Measurements from ENCODE around the gene KIAA0930.

KIAA0930 gene

GRCh38 chr22:45235101-45235777, 5.5 kb downstream of the KIAA0930 start:
- H3K9ac ChIP-seq (ENCODE audit: low read length in 2 of 2): no peak overlapping the region
- no peak overlapping the region for H3K27ac ChIP-seq (ENCODE audit: low read length)
- H3K4me1 ChIP-seq (ENCODE audit: control insufficient read depth, insufficient read depth, low read length): peaks cover 16% of the 10 kb centered on the region
- H3K4me3 ChIP-seq (ENCODE audit: low read length in 2 of 2): no peak overlapping the region
- no peaks in the 10 kb centered on the region for H3K9me3 ChIP-seq (ENCODE audit: control insufficient read depth in 2 of 2, low read length in 2 of 2)
- H3K27me3 ChIP-seq (ENCODE audit: control insufficient read depth in 1 of 2, insufficient read depth in 2 of 2, low read length in 2 of 2): no peaks in the 10 kb centered on the region
- H3K36me3 ChIP-seq (ENCODE audit: control insufficient read depth in 2 of 2, insufficient read depth in 2 of 2, low read length in 2 of 2): peaks cover 2 to 5% of the 10 kb centered on the region in 2 donors

- Histone ChIP-seq H3K36me3 (ENCODE audit: control insufficient read depth in 2 of 2, insufficient read depth in 2 of 2, low read length in 2 of 2) (peaks cover under 1 to 2% of the 10 kb centered on the region in 2 donors), H3K4me3 (ENCODE audit: low read length in 2 of 2) (no peak overlapping the region), H3K4me1 (ENCODE audit: control insufficient read depth, insufficient read depth, low read length) (peaks cover 6% of the 10 kb centered on the region), H3K27me3 (ENCODE audit: control insufficient read depth in 1 of 2, insufficient read depth in 2 of 2, low read length in 2 of 2) (no peaks in the 10 kb centered on the region), H3K27ac (ENCODE audit: low read length) (no peak overlapping the region), H3K9ac (ENCODE audit: low read length in 2 of 2) (no peak overlapping the region), H3K9me3 (ENCODE audit: control insufficient read depth in 2 of 2, low read length in 2 of 2) (no peaks in the 10 kb centered on the region)
Measured at GRCh38 chr22:45233827-45234226, 6.9 kb downstream of the KIAA0930 start.

GRCh38 chr22:45233386-45233785, 7.3 kb downstream of the KIAA0930 start:
- Histone ChIP-seq H3K27me3 (ENCODE audit: control insufficient read depth in 1 of 2, insufficient read depth in 2 of 2, low read length in 2 of 2) (no peaks in the 10 kb centered on the region), H3K9me3 (ENCODE audit: control insufficient read depth in 2 of 2, low read length in 2 of 2) (no peaks in the 10 kb centered on the region), H3K36me3 (ENCODE audit: control insufficient read depth in 2 of 2, insufficient read depth in 2 of 2, low read length in 2 of 2) (no peaks in the 10 kb centered on the region), H3K4me1 (ENCODE audit: control insufficient read depth, insufficient read depth, low read length) (peaks cover 6% of the 10 kb centered on the region), H3K4me3 (ENCODE audit: low read length in 2 of 2) (no peak overlapping the region), H3K9ac (ENCODE audit: low read length in 2 of 2) (no peak overlapping the region), H3K27ac (ENCODE audit: low read length) (no peak overlapping the region)

GRCh38 chr22:45231293-45231692, 9.4 kb downstream of the KIAA0930 start:
- Histone ChIP-seq H3K4me1 (ENCODE audit: control insufficient read depth, insufficient read depth, low read length) (peaks cover 6% of the 10 kb centered on the region), H3K4me3 (ENCODE audit: low read length in 2 of 2) (no peak overlapping the region), H3K9me3 (ENCODE audit: control insufficient read depth in 2 of 2, low read length in 2 of 2) (no peaks in the 10 kb centered on the region), H3K27me3 (ENCODE audit: control insufficient read depth in 1 of 2, insufficient read depth in 2 of 2, low read length in 2 of 2) (no peaks in the 10 kb centered on the region), H3K27ac (ENCODE audit: low read length) (no peak overlapping the region), H3K36me3 (ENCODE audit: control insufficient read depth in 2 of 2, insufficient read depth in 2 of 2, low read length in 2 of 2) (no peaks in the 10 kb centered on the region), H3K9ac (ENCODE audit: low read length in 2 of 2) (no peak overlapping the region)

- Histone ChIP-seq H3K36me3 (ENCODE audit: control insufficient read depth in 2 of 2, insufficient read depth in 2 of 2, low read length in 2 of 2) (no peaks in the 10 kb centered on the region), H3K27me3 (ENCODE audit: control insufficient read depth in 1 of 2, insufficient read depth in 2 of 2, low read length in 2 of 2) (no peaks in the 10 kb centered on the region), H3K4me3 (ENCODE audit: low read length in 2 of 2) (no peak overlapping the region), H3K27ac (ENCODE audit: low read length) (no peak overlapping the region), H3K9me3 (ENCODE audit: control insufficient read depth in 2 of 2, low read length in 2 of 2) (no peaks in the 10 kb centered on the region), H3K4me1 (ENCODE audit: control insufficient read depth, insufficient read depth, low read length) (peaks cover 6% of the 10 kb centered on the region), H3K9ac (ENCODE audit: low read length in 2 of 2) (no peak overlapping the region)
Measured at GRCh38 chr22:45230026-45230721, 10.5 kb downstream of the KIAA0930 start.

- no peak overlapping the region for H3K27ac ChIP-seq (ENCODE audit: low read length)
- no peaks in the 10 kb centered on the region for H3K9me3 ChIP-seq (ENCODE audit: control insufficient read depth in 2 of 2, low read length in 2 of 2)
- peaks cover 7% of the 10 kb centered on the region for H3K4me1 ChIP-seq (ENCODE audit: control insufficient read depth, insufficient read depth, low read length)
- H3K9ac ChIP-seq (ENCODE audit: low read length in 2 of 2): no peak overlapping the region
- H3K4me3 ChIP-seq (ENCODE audit: low read length in 2 of 2): no peak overlapping the region
- no peaks in the 10 kb centered on the region for H3K36me3 ChIP-seq (ENCODE audit: control insufficient read depth in 2 of 2, insufficient read depth in 2 of 2, low read length in 2 of 2)
- H3K27me3 ChIP-seq (ENCODE audit: control insufficient read depth in 1 of 2, insufficient read depth in 2 of 2, low read length in 2 of 2): no peaks in the 10 kb centered on the region
Measured at GRCh38 chr22:45229181-45229580, 11.5 kb downstream of the KIAA0930 start.

GRCh38 chr22:45228401-45228754, 12.3 kb downstream of the KIAA0930 start:
- no peaks in the 10 kb centered on the region for H3K27me3 ChIP-seq (ENCODE audit: control insufficient read depth in 1 of 2, insufficient read depth in 2 of 2, low read length in 2 of 2)
- no peak overlapping the region for H3K27ac ChIP-seq (ENCODE audit: low read length)
- no peak overlapping the region for H3K9ac ChIP-seq (ENCODE audit: low read length in 2 of 2)
- no peak overlapping the region for H3K4me3 ChIP-seq (ENCODE audit: low read length in 2 of 2)
- H3K9me3 ChIP-seq (ENCODE audit: control insufficient read depth in 2 of 2, low read length in 2 of 2): no peaks in the 10 kb centered on the region
- peaks cover 7% of the 10 kb centered on the region for H3K4me1 ChIP-seq (ENCODE audit: control insufficient read depth, insufficient read depth, low read length)
- no peaks in the 10 kb centered on the region for H3K36me3 ChIP-seq (ENCODE audit: control insufficient read depth in 2 of 2, insufficient read depth in 2 of 2, low read length in 2 of 2)

GRCh38 chr22:45227645-45228400, 12.9 kb downstream of the KIAA0930 start:
- Histone ChIP-seq H3K9ac (ENCODE audit: low read length in 2 of 2) (no peak overlapping the region), H3K36me3 (ENCODE audit: control insufficient read depth in 2 of 2, insufficient read depth in 2 of 2, low read length in 2 of 2) (no peaks in the 10 kb centered on the region), H3K27me3 (ENCODE audit: control insufficient read depth in 1 of 2, insufficient read depth in 2 of 2, low read length in 2 of 2) (no peaks in the 10 kb centered on the region), H3K27ac (ENCODE audit: low read length) (no peak overlapping the region), H3K4me3 (ENCODE audit: low read length in 2 of 2) (no peak overlapping the region), H3K9me3 (ENCODE audit: control insufficient read depth in 2 of 2, low read length in 2 of 2) (no peaks in the 10 kb centered on the region), H3K4me1 (ENCODE audit: control insufficient read depth, insufficient read depth, low read length) (peaks cover 7% of the 10 kb centered on the region)

GRCh38 chr22:45226503-45227186, 14.0 kb downstream of the KIAA0930 start:
- H3K9ac ChIP-seq (ENCODE audit: low read length in 2 of 2): no peak overlapping the region
- no peaks in the 10 kb centered on the region for H3K36me3 ChIP-seq (ENCODE audit: control insufficient read depth in 2 of 2, insufficient read depth in 2 of 2, low read length in 2 of 2)
- peaks cover 7% of the 10 kb centered on the region for H3K4me1 ChIP-seq (ENCODE audit: control insufficient read depth, insufficient read depth, low read length)
- H3K27me3 ChIP-seq (ENCODE audit: control insufficient read depth in 1 of 2, insufficient read depth in 2 of 2, low read length in 2 of 2): no peaks in the 10 kb centered on the region
- no peak overlapping the region for H3K27ac ChIP-seq (ENCODE audit: low read length)
- H3K9me3 ChIP-seq (ENCODE audit: control insufficient read depth in 2 of 2, low read length in 2 of 2): no peaks in the 10 kb centered on the region
- no peak overlapping the region for H3K4me3 ChIP-seq (ENCODE audit: low read length in 2 of 2)

GRCh38 chr22:45225732-45226502, 14.8 kb downstream of the KIAA0930 start:
- no peak overlapping the region for H3K27ac ChIP-seq (ENCODE audit: low read length)
- H3K27me3 ChIP-seq (ENCODE audit: control insufficient read depth in 1 of 2, insufficient read depth in 2 of 2, low read length in 2 of 2): no peaks in the 10 kb centered on the region
- no peak overlapping the region for H3K9ac ChIP-seq (ENCODE audit: low read length in 2 of 2)
- H3K36me3 ChIP-seq (ENCODE audit: control insufficient read depth in 2 of 2, insufficient read depth in 2 of 2, low read length in 2 of 2): no peaks in the 10 kb centered on the region
- peaks cover 7% of the 10 kb centered on the region for H3K4me1 ChIP-seq (ENCODE audit: control insufficient read depth, insufficient read depth, low read length)
- H3K9me3 ChIP-seq (ENCODE audit: control insufficient read depth in 2 of 2, low read length in 2 of 2): no peaks in the 10 kb centered on the region
- H3K4me3 ChIP-seq (ENCODE audit: low read length in 2 of 2): no peak overlapping the region

All from stomach smooth muscle (tissue), 2 donors.